Peyer's patch (tissue), 4 donors: ENCODE data around the gene BAK1. TPM values are rescaled to one million over a fixed set of nuclear protein-coding genes. Genes with fewer than 3 reads are reported as not detected.

ENCODE experiments used
- small RNA-seq, 2 donors: library from RNA; depleted of rRNA; stranded (forward); fragments of <200 nt; gene quantifications; one replicate each; pipeline ENCODE3, GENCODE V24; 2016
- total RNA-seq, 4 donors: library from RNA; depleted of rRNA; stranded (reverse); fragments of >200 nt; gene quantifications; one replicate each; pipeline ENCODE4 v1.1.0, GENCODE V29; 2016

BAK1 gene
- total RNA-seq, 4 donors from 2014 or later, result 28.9 to 71.7 (median 66.3) TPM

Small RNAs within 50 kb of the gene (small RNA-seq; reads per million reads assigned to genes)
- gene RF00017, result 0 reads per million in 2 donors

Other genes with a start within 250 kb of the BAK1 start
- gene KIFC1, start 188.5 kb downstream of the BAK1 start, total RNA-seq, result 10 to 100 TPM; 10.9 to 28.1 (median 18.3) TPM
- 10 to 100 TPM; 46.8 to 86.1 (median 77.3) TPM for gene PHF1, start 169.3 kb downstream of the BAK1 start, total RNA-seq
- 100 to 1,000 TPM in 2 of 4 donors, 10 to 100 TPM in 2; 43.7 to 134 (median 96.2) TPM for gene CUTA, start 162.2 kb downstream of the BAK1 start, total RNA-seq
- 10 to 100 TPM in 3 of 4 donors, 1 to 10 TPM in 1; 5.4 to 42.1 (median 15.0) TPM for gene SYNGAP1, start 160.2 kb downstream of the BAK1 start, total RNA-seq
- 1 to 10 TPM in 2 of 4 donors, under 1 TPM in 1, not detected in 1; 0.70 to 5.0 (median 2.6) TPM for gene ZBTB9, start 125.7 kb downstream of the BAK1 start, total RNA-seq
- gene ITPR3, start 41.0 kb upstream of the BAK1 start, total RNA-seq, result 100 to 1,000 TPM; 139 to 250 (median 182) TPM
- 10 to 100 TPM in 1 of 4 donors, 1 to 10 TPM in 3; 4.6 to 19.6 (median 6.9) TPM for gene UQCC2, start 131.4 kb upstream of the BAK1 start, total RNA-seq
- gene IP6K3, start 166.6 kb upstream of the BAK1 start, total RNA-seq, result 1 to 10 TPM in 3 of 4 donors, under 1 TPM in 1; 0.88 to 5.8 (median 1.6) TPM
- gene LEMD2, start 208.9 kb upstream of the BAK1 start, total RNA-seq, result 10 to 100 TPM; 53.8 to 85.3 (median 75.8) TPM
- not detected for gene MLN, start 223.7 kb upstream of the BAK1 start, total RNA-seq